ENCODE data around the gene GATA2.

Gene GATA2

GRCh38 chr3:128470134-128470899, 22.7 kb downstream of the GATA2 start:
- H3K4me1 Mint-ChIP-seq (ENCODE audit: low read depth in 2 of 2) = peaks cover 7 to 9% of the 10 kb centered on the region in 2 donors
- no peaks in the 10 kb centered on the region for H3K36me3 Mint-ChIP-seq (ENCODE audit: insufficient read depth)
- H3K9me3 Mint-ChIP-seq = no peaks in the 10 kb centered on the region
- H3K27me3 Mint-ChIP-seq = peaks cover 40 to 75% of the 10 kb centered on the region in 2 donors
- no peak overlapping the region for H3K27ac Mint-ChIP-seq
- no peak overlapping the region for H3K4me3 Mint-ChIP-seq
- ATAC-seq (replicated peaks) (no peak), DNase-seq (no peak)

- Mint-ChIP-seq H3K9me3 (no peaks in the 10 kb centered on the region), H3K27me3 (peaks cover 47 to 78% of the 10 kb centered on the region in 2 donors)
These were observed 23.4 kb downstream of the GATA2 start for GRCh38 chr3:128469556-128469955.

GRCh38 chr3:128468791-128469527, 24.0 kb downstream of the GATA2 start:
- H3K9me3 Mint-ChIP-seq = no peaks in the 10 kb centered on the region
- H3K4me1 Mint-ChIP-seq (ENCODE audit: low read depth in 2 of 2) = peaks cover 7 to 9% of the 10 kb centered on the region in 2 donors
- H3K36me3 Mint-ChIP-seq (ENCODE audit: insufficient read depth) = no peaks in the 10 kb centered on the region
- H3K4me3 Mint-ChIP-seq = no peak overlapping the region
- H3K27ac Mint-ChIP-seq = peak overlapping the region in 1 of 2 donors; percentile 14
- DNase-seq (no peak), ATAC-seq (replicated peaks) (no peak)
- H3K27me3 Mint-ChIP-seq = peaks cover 52 to 80% of the 10 kb centered on the region in 2 donors

More at GRCh38 chr3:128469556-128469955, 23.4 kb downstream of the GATA2 start:
- ATAC-seq (replicated peaks) (no peak), DNase-seq (no peak)
- Mint-ChIP-seq H3K4me3 (no peak overlapping the region), H3K36me3 (ENCODE audit: insufficient read depth) (no peaks in the 10 kb centered on the region), H3K4me1 (ENCODE audit: low read depth in 2 of 2) (peaks cover 7 to 9% of the 10 kb centered on the region in 2 donors), H3K27ac (no peak overlapping the region)

DNA sequence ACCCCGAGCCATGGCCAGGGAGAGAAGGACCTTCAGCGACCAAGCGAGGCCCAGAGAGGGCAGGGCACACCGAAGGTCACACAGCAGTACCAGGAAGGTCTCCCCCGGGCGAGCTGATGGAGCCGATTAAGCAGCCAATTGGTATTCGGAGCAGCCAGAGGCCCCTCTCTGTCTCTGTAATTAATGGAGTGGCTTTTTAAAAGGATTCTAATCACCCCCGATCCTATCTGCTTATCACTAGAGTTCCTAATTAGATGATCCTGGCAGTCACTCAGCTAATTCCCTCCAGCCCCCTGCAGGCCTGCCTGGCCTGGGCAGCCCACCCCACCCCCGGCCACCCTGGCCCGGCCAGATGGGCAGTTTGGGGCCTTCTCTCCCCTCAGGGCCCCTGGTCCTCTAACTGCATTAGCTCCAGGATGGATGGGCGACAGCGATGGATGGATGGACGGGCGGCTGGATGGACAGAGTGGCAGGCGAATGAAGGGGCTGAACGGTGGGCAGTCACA, 24.7 kb downstream of the GATA2 start:
- H3K9me3 Mint-ChIP-seq = no peaks in the 10 kb centered on the region
- H3K27ac Mint-ChIP-seq = peak overlapping the region in 1 of 2 donors; percentile 14
- DNase-seq (no peak), ATAC-seq (replicated peaks) (no peak)
- H3K27me3 Mint-ChIP-seq = peaks cover 48 to 80% of the 10 kb centered on the region in 2 donors
- H3K36me3 Mint-ChIP-seq (ENCODE audit: insufficient read depth) = no peaks in the 10 kb centered on the region
- H3K4me1 Mint-ChIP-seq (ENCODE audit: low read depth in 2 of 2) = peaks cover 7 to 9% of the 10 kb centered on the region in 2 donors
- H3K4me3 Mint-ChIP-seq = no peak overlapping the region

DNA sequence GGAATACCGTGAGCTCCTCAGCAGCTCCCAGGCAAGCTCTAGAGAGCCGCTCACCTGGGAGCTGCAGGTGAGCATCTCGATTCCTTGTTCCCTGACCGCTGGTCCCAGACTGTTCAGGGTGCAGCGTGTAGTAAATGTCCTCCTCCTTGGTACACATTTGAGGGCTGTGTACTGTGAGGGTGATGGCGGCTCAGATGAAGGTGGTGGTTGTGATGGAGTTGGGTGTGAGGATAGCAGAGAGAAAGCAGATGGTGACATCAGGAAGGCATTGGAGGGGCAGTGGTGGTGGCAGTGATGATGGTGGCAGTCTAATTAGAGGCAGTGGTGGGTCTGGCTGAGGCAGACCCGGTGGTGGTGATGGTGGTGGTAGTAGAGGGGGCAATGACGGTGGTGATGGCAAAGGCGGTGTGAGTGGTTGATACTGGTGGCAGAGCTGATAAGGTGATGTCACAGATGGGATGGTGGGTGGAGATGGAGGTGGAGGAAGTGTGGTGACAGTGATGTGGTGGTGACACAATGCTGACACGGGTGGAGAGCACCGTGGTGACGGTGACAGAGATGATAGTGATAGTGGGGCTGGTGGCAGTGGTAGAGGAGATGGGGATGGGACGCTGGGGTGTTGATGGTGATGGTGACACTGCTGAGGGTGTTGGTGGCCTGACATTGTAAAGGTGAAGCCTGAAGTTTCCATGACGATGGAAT, 26.0 kb downstream of the GATA2 start, which contains the start of gene DNAJB8:
Gene DNAJB8 (minus strand): TSS at position 51 of the 702 bp plus-strand sequence. CDS start 3,645 bp downstream, outside the sequence.
- Mint-ChIP-seq H3K27ac (peak within 1 kb of the TSS in 1 of 2 donors; percentile 47), H3K4me1 (ENCODE audit: low read depth in 2 of 2) (peaks cover 7 to 9% of the 10 kb centered on the region in 2 donors), H3K27me3 (peaks cover 40 to 78% of the 10 kb centered on the region in 2 donors), H3K4me3 (no peak within 1 kb of the TSS), H3K36me3 (ENCODE audit: insufficient read depth) (peaks cover 6% of the 10 kb centered on the region), H3K9me3 (no peaks in the 10 kb centered on the region)
- peak; percentile 80 for ATAC-seq (replicated peaks)
- peak in 2 of 3 experiments; percentile 15 to 16 for DNase-seq

- Mint-ChIP-seq H3K36me3 (ENCODE audit: insufficient read depth) (peaks cover 6% of the 10 kb centered on the region), H3K27me3 (peaks cover 40 to 78% of the 10 kb centered on the region in 2 donors), H3K27ac (no peak overlapping the region), H3K4me1 (ENCODE audit: low read depth in 2 of 2) (peaks cover 8 to 9% of the 10 kb centered on the region in 2 donors), H3K4me3 (no peak overlapping the region), H3K9me3 (no peaks in the 10 kb centered on the region)
- ATAC-seq (replicated peaks) (no peak), DNase-seq (no peak)
These were observed 28.3 kb downstream of the GATA2 start for GRCh38 chr3:128464702-128465101.

GRCh38 chr3:128464188-128464587, 28.8 kb downstream of the GATA2 start:
- ATAC-seq (replicated peaks) (no peak), DNase-seq (no peak)
- Mint-ChIP-seq H3K36me3 (ENCODE audit: insufficient read depth) (peaks cover 6% of the 10 kb centered on the region), H3K27ac (no peak overlapping the region), H3K4me1 (ENCODE audit: low read depth in 2 of 2) (peaks cover 8 to 9% of the 10 kb centered on the region in 2 donors), H3K4me3 (no peak overlapping the region), H3K27me3 (peaks cover 43 to 83% of the 10 kb centered on the region in 2 donors), H3K9me3 (no peaks in the 10 kb centered on the region)

- H3K4me3 Mint-ChIP-seq = no peak overlapping the region
- peaks cover 6% of the 10 kb centered on the region for H3K36me3 Mint-ChIP-seq (ENCODE audit: insufficient read depth)
- H3K4me1 Mint-ChIP-seq (ENCODE audit: low read depth in 2 of 2) = peaks cover 8 to 9% of the 10 kb centered on the region in 2 donors
- no peak overlapping the region for H3K27ac Mint-ChIP-seq
- peaks cover 43 to 85% of the 10 kb centered on the region in 2 donors for H3K27me3 Mint-ChIP-seq
- H3K9me3 Mint-ChIP-seq = no peaks in the 10 kb centered on the region
- no peak for ATAC-seq (replicated peaks)
- DNase-seq = no peak
These were observed 29.2 kb downstream of the GATA2 start for GRCh38 chr3:128463771-128464170.

GRCh38 chr3:128463354-128463753, 29.6 kb downstream of the GATA2 start:
- DNase-seq (no peak), ATAC-seq (replicated peaks) (no peak)
- Mint-ChIP-seq H3K27me3 (peaks cover 43 to 85% of the 10 kb centered on the region in 2 donors), H3K36me3 (ENCODE audit: insufficient read depth) (peaks cover 6% of the 10 kb centered on the region), H3K4me1 (ENCODE audit: low read depth in 2 of 2) (peaks cover 8 to 9% of the 10 kb centered on the region in 2 donors), H3K4me3 (no peak overlapping the region), H3K27ac (no peak overlapping the region), H3K9me3 (no peaks in the 10 kb centered on the region)

DNA sequence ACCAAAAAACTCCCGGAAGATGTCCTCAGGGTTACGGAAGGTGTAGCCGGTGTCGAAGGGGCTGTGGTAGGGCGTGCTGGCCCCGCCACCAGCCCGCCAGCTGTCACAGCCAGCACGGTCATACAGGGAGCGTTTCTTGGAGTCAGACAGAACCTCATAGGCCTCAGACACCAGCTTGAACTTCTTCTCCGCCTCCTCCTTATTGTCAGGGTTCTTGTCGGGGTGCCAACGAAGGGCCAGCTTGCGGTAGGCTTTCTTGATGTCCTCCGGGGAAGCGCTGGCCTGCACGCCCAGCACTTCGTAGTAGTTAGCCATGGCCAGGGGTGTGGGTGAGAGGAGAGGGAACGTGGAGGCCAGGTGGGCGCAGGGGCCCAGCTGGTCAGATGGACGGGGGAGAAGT, 30.1 kb downstream of the GATA2 start:
- H3K4me1 Mint-ChIP-seq (ENCODE audit: low read depth in 2 of 2) = peaks cover 8 to 9% of the 10 kb centered on the region in 2 donors
- H3K4me3 Mint-ChIP-seq = no peak overlapping the region
- peaks cover 6% of the 10 kb centered on the region for H3K36me3 Mint-ChIP-seq (ENCODE audit: insufficient read depth)
- H3K27ac Mint-ChIP-seq = no peak overlapping the region
- no peaks in the 10 kb centered on the region for H3K9me3 Mint-ChIP-seq
- DNase-seq = no peak
- H3K27me3 Mint-ChIP-seq = peaks cover 44 to 89% of the 10 kb centered on the region in 2 donors
- no peak for ATAC-seq (replicated peaks)

GRCh38 chr3:128462341-128462910, 30.6 kb downstream of the GATA2 start:
- peaks cover 8% of the 10 kb centered on the region in 2 donors for H3K4me1 Mint-ChIP-seq (ENCODE audit: low read depth in 2 of 2)

DNA sequence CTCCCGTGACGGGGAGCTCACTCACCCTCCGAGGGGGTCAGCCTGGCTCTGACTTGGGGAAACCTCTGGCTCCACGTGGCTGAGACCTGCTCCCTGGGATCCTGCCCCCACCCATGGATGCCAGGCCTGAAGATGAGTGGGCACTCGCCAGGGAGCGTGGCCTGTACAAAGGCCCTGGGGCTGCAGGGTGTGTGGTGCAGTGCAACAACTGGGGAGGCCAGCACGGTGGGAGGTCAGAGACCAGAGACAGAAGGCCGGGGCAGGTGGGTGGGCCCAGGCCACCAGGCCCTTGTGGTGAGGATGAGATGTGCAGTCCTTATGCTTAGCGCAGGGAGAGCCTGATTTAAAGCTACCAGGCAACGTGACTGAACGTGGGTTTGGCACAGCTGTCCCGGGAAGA, 31.3 kb downstream of the GATA2 start:
- H3K36me3 Mint-ChIP-seq (ENCODE audit: insufficient read depth) = peaks cover 6% of the 10 kb centered on the region
- H3K27ac Mint-ChIP-seq = no peak overlapping the region
- no peak overlapping the region for H3K4me3 Mint-ChIP-seq
- DNase-seq = no peak
- H3K4me1 Mint-ChIP-seq (ENCODE audit: low read depth in 2 of 2) = peaks cover under 1 to 2% of the 10 kb centered on the region in 2 donors
- no peaks in the 10 kb centered on the region for H3K9me3 Mint-ChIP-seq
- no peak for ATAC-seq (replicated peaks)
- peaks cover 41 to 86% of the 10 kb centered on the region in 2 donors for H3K27me3 Mint-ChIP-seq

More at GRCh38 chr3:128462341-128462910, 30.6 kb downstream of the GATA2 start:
- H3K27me3 Mint-ChIP-seq = peaks cover 47 to 91% of the 10 kb centered on the region in 2 donors
- H3K36me3 Mint-ChIP-seq (ENCODE audit: insufficient read depth) = peaks cover 6% of the 10 kb centered on the region
- no peak for ATAC-seq (replicated peaks)
- no peaks in the 10 kb centered on the region for H3K9me3 Mint-ChIP-seq
- H3K4me3 Mint-ChIP-seq = no peak overlapping the region
- H3K27ac Mint-ChIP-seq = no peak overlapping the region
- DNase-seq = no peak

DNA sequence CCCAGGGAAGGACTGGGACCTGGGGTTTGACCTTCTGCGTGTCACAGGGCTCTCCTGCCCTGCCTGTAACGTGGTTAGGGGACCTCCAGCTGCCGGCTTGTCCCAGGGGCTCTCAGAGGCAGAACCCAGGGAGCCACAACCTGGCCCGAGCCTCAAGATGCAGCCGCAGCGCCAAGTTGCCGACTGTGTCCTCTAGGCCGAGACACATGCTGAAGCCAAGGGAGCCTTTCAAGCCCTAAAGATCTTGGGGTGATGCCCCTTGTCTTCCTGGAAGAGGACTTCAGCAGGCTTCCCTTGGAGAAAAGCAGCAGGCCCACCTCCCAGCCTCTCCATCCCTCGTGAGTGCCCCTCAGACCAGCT, 33.6 kb downstream of the GATA2 start:
- peaks cover 6% of the 10 kb centered on the region for H3K36me3 Mint-ChIP-seq (ENCODE audit: insufficient read depth)
- no peak for DNase-seq
- no peak for ATAC-seq (replicated peaks)
- H3K27ac Mint-ChIP-seq = no peak overlapping the region
- H3K4me1 Mint-ChIP-seq (ENCODE audit: low read depth in 2 of 2) = peaks cover 0 to 2% of the 10 kb centered on the region in 2 donors
- no peak overlapping the region for H3K4me3 Mint-ChIP-seq
- H3K9me3 Mint-ChIP-seq = no peaks in the 10 kb centered on the region
- H3K27me3 Mint-ChIP-seq = peaks cover 43 to 86% of the 10 kb centered on the region in 2 donors
